Measurements from ENCODE around the gene THBS3.

Gene THBS3

GRCh38 chr1:155173478-155174323, 34.0 kb downstream of the THBS3 start, which contains the start of gene TRIM46:
TSS of gene TRIM46 (plus strand) at chr1:155173849. CDS start at chr1:155173967, 118 bp downstream.
- DNase-seq (ENCODE audit: low read depth, low spot score), result peak; percentile 68
- in situ Hi-C loops (cut with HindIII; ENCODE audit: low sequenced_read_pairs), result no loop called here
- peak within 1 kb of the TSS; percentile 92 for H3K4me3 ChIP-seq (ENCODE audit: low read depth, low read length)
- TF ChIP-seq, protein P1, sequence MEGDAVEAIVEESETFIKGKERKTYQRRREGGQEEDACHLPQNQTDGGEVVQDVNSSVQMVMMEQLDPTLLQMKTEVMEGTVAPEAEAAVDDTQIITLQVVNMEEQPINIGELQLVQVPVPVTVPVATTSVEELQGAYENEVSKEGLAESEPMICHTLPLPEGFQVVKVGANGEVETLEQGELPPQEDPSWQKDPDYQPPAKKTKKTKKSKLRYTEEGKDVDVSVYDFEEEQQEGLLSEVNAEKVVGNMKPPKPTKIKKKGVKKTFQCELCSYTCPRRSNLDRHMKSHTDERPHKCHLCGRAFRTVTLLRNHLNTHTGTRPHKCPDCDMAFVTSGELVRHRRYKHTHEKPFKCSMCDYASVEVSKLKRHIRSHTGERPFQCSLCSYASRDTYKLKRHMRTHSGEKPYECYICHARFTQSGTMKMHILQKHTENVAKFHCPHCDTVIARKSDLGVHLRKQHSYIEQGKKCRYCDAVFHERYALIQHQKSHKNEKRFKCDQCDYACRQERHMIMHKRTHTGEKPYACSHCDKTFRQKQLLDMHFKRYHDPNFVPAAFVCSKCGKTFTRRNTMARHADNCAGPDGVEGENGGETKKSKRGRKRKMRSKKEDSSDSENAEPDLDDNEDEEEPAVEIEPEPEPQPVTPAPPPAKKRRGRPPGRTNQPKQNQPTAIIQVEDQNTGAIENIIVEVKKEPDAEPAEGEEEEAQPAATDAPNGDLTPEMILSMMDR (IDR thresholded peaks at IDR 0.05; ENCODE audit: low read depth, low read length), result no peak

DNA sequence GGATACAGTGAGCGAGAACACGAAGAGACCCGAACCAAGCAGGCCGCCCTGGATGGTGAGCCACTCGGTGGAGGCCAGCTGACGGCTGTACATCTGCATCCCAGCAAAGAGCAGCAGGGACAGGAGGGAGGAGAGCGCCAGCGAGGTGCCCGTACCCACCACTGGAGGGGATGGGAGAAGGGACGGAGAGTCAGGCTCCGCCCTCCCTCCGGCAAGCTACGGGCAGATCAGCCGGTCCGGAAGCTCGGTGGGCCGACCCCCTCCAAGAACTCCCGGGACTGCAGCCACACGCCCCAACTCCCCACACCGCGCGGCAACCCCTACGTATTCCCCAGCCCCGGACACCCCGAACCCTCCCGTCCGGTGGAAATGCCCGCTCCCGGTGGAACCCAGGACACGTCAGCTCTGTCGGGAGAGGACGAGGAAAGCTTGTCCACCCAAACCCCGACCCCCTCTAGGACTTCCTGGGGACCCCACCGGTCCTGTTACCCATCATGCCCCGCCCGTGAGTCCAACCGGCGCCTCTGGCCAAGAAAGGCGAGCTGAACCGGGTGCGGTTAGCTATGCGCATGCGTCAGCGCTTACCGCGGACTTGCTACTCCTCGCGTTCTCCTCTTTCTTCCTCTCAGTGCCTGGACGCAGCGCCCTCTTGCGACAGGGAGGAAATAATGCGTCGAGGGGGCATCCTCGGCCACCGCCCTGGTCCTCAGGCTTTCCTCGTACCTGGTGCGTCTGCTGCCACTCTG, 34.8 kb downstream of the THBS3 start, which contains the start of gene KRTCAP2:
TSS of gene KRTCAP2 (minus strand) at position 573 of the 746 bp plus-strand sequence. CDS start at position 493, 80 bp downstream.
- TF ChIP-seq, protein P1 (IDR thresholded peaks at IDR 0.05; ENCODE audit: low read depth, low read length), result peak; percentile 96
- in situ Hi-C loops (cut with HindIII; ENCODE audit: low sequenced_read_pairs), result no loop called here
- H3K4me3 ChIP-seq (ENCODE audit: low read depth, low read length), result peak within 1 kb of the TSS; percentile 92
- peak; percentile 96 for DNase-seq (ENCODE audit: low read depth, low spot score)

- TF ChIP-seq, protein P1 (IDR thresholded peaks at IDR 0.05; ENCODE audit: low read depth, low read length), result no peak
- in situ Hi-C loops (cut with HindIII; ENCODE audit: low sequenced_read_pairs), result no loop called here
- peak overlapping the region; percentile 92 for H3K4me3 ChIP-seq (ENCODE audit: low read depth, low read length)
- DNase-seq (ENCODE audit: low read depth, low spot score), result no peak
Measured at GRCh38 chr1:155171836-155172731, 35.6 kb downstream of the THBS3 start.

GRCh38 chr1:155170806-155171205, 36.9 kb downstream of the THBS3 start:
- no peak overlapping the region for H3K4me3 ChIP-seq (ENCODE audit: low read depth, low read length)
- TF ChIP-seq, protein P1 (IDR thresholded peaks at IDR 0.05; ENCODE audit: low read depth, low read length), result no peak
- in situ Hi-C loops (cut with HindIII; ENCODE audit: low sequenced_read_pairs), result no loop called here
- no peak for DNase-seq (ENCODE audit: low read depth, low spot score)

GRCh38 chr1:155170101-155170785, 37.5 kb downstream of the THBS3 start:
- H3K4me3 ChIP-seq (ENCODE audit: low read depth, low read length), result no peak overlapping the region
- TF ChIP-seq, protein P1 (IDR thresholded peaks at IDR 0.05; ENCODE audit: low read depth, low read length), result no peak
- DNase-seq (ENCODE audit: low read depth, low spot score), result no peak
- in situ Hi-C loops (cut with HindIII; ENCODE audit: low sequenced_read_pairs), result no loop called here

All from astrocyte of the spinal cord (primary cell).